HL-60 (cell line): Measurements from ENCODE around the gene OSBPL10.

Source experiments
- GABPA ChIP-seq: IDR thresholded peaks from 2 replicates; pipeline ENCODE4 v1.6.1; 2012; ENCODE audit warnings: low read depth
- POLR2AphosphoS5 ChIP-seq: IDR thresholded peaks from 2 replicates; pipeline ENCODE4 v1.6.1; 2012; ENCODE audit warnings: low read depth
- TF ChIP-seq, protein P1 (sequence below): IDR thresholded peaks from one replicate; pipeline ENCODE4 v1.5.1; 2011; ENCODE audit warnings: low read length, control low read depth, inconsistent platforms; ENCODE audit not compliant: insufficient read depth

DNA sequence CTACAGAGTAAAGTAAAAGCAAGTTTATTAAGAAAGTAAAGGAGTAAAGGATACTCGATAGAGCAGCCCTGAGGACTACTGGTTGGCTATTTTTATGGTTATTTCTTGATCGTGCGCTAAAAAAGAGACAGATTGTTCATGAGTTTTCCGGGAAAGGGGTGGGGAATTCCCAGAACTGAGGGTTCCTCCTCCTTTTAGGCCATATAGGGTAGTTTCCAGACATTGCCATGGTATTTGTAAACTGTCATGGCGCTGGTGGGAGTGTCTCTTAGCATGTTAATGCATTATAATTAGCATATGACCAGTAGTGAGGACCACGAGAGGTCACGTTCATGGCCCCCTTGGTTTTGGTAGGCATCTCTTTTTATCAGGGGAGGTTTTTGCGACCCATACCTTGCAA lies 213.1 kb downstream of the OSBPL10 start:
- no peak for TF ChIP-seq GABPA
- TF ChIP-seq, protein P1, sequence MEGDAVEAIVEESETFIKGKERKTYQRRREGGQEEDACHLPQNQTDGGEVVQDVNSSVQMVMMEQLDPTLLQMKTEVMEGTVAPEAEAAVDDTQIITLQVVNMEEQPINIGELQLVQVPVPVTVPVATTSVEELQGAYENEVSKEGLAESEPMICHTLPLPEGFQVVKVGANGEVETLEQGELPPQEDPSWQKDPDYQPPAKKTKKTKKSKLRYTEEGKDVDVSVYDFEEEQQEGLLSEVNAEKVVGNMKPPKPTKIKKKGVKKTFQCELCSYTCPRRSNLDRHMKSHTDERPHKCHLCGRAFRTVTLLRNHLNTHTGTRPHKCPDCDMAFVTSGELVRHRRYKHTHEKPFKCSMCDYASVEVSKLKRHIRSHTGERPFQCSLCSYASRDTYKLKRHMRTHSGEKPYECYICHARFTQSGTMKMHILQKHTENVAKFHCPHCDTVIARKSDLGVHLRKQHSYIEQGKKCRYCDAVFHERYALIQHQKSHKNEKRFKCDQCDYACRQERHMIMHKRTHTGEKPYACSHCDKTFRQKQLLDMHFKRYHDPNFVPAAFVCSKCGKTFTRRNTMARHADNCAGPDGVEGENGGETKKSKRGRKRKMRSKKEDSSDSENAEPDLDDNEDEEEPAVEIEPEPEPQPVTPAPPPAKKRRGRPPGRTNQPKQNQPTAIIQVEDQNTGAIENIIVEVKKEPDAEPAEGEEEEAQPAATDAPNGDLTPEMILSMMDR, result no peak
- no peak for TF ChIP-seq POLR2AphosphoS5
